ENCODE results near the gene POC1A. TPM values are rescaled to one million over a fixed set of nuclear protein-coding genes. Genes with fewer than 3 reads are reported as not detected.
A peak's percentile ranks its signal among the peaks of the same experiment; 100 is the strongest.

The POC1A gene
- total RNA-seq, 1 donor from 2014 or later, result 4.7 TPM

DNA sequence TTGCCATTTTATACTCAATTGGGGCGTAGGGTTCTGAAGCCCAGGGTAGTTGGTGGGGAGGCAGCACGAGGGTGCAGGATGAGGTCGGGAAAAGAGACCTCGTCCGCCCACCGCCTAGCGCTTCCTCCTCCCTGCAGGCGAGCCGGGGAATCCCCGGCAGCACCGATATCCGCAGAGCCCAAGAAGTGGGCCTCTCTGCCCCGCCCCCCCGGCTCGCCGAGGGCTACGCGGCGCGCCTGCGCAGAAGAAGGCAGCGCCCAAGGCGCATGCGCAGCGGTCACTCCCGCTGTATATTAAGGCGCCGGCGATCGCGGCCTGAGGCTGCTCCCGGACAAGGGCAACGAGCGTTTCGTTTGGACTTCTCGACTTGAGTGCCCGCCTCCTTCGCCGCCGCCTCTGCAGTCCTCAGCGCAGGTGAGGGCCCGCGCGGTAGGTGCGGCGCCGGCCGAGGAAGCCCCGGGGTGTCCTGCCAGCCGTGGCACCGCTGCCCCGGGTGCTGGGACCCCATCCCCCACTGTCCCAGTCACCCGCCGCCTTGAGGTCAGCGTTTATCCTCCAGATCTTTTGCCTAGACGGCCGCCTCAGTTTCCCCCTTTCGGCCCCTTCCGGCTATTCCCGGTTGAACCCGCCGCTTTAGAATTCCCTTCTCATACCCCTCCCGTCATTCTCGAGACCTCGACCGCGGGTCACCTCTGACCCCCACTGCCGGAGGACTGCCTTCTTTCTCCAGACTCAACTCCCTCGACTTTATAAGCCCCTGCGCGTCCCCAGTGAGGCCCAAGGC is 43.8 kb upstream of the POC1A start, which contains the start of gene ALAS1:
TSS of gene ALAS1 (plus strand) at position 319 of the 784 bp plus-strand sequence. CDS start 1,082 bp downstream, outside the sequence.
- TF ChIP-seq, protein P1, sequence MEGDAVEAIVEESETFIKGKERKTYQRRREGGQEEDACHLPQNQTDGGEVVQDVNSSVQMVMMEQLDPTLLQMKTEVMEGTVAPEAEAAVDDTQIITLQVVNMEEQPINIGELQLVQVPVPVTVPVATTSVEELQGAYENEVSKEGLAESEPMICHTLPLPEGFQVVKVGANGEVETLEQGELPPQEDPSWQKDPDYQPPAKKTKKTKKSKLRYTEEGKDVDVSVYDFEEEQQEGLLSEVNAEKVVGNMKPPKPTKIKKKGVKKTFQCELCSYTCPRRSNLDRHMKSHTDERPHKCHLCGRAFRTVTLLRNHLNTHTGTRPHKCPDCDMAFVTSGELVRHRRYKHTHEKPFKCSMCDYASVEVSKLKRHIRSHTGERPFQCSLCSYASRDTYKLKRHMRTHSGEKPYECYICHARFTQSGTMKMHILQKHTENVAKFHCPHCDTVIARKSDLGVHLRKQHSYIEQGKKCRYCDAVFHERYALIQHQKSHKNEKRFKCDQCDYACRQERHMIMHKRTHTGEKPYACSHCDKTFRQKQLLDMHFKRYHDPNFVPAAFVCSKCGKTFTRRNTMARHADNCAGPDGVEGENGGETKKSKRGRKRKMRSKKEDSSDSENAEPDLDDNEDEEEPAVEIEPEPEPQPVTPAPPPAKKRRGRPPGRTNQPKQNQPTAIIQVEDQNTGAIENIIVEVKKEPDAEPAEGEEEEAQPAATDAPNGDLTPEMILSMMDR (IDR thresholded peaks at IDR 0.05; ENCODE audit: insufficient read depth, low read length, poor library complexity, severe bottlenecking), result no peak
- DNase-seq (ENCODE audit: low read depth), result peak; percentile 51
- Histone ChIP-seq H3K4me3 (ENCODE audit: low read depth, low read length) (peak within 1 kb of the TSS; percentile 68), H3K27me3 (ENCODE audit: control insufficient read depth, insufficient read depth, low read length) (no peaks in the 10 kb centered on the region), H3K36me3 (ENCODE audit: control insufficient read depth, insufficient read depth, low read length) (peaks cover 3% of the 10 kb centered on the region)

DNA sequence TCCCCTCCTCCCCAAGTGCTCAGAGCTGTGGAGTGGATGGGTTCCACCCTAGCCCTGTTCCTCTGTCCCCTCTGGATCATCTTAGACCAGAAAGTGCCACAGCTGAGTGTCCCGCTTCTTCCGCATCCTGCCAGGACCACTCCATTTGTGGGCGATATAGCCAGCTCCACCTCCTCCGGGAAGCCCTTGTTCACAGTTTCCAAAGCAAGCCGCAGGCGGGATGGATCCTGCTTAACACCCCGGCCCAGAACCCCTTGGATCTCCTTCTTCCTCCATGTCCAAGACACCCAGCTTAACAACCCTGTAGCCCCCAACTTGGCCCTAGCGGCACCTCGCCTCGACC is 43.2 kb upstream of the POC1A start:
- no peak for DNase-seq (ENCODE audit: low read depth)
- TF ChIP-seq, protein P1 (IDR thresholded peaks at IDR 0.05; ENCODE audit: insufficient read depth, low read length, poor library complexity, severe bottlenecking), result no peak
- Histone ChIP-seq H3K4me3 (ENCODE audit: low read depth, low read length) (peak overlapping the region; percentile 68), H3K36me3 (ENCODE audit: control insufficient read depth, insufficient read depth, low read length) (peaks cover 2% of the 10 kb centered on the region), H3K27me3 (ENCODE audit: control insufficient read depth, insufficient read depth, low read length) (no peaks in the 10 kb centered on the region)

DNA sequence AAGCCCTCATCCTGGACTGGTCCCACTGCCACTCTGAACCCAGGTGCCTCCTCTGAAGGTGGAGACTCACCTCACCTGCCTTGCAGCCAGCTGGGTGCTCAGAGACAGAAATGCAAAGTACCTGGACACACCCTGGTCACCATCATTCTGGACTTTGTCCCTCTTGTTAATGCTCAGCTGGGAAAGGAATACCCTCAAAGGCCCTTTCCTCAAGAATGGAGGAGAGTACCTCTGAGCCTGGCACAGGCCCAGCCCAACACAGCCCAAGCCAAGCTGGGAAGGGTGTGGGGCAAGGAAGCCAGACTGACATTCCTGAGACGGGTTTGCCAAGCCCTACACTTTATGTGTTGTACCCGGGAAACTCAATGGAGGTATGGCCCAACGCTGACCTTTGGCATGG is 42.8 kb upstream of the POC1A start:
- DNase-seq (ENCODE audit: low read depth), result no peak
- no peaks in the 10 kb centered on the region for H3K36me3 ChIP-seq (ENCODE audit: control insufficient read depth, insufficient read depth, low read length)
- no peaks in the 10 kb centered on the region for H3K27me3 ChIP-seq (ENCODE audit: control insufficient read depth, insufficient read depth, low read length)
- H3K4me3 ChIP-seq (ENCODE audit: low read depth, low read length), result no peak overlapping the region
- TF ChIP-seq, protein P1 (IDR thresholded peaks at IDR 0.05; ENCODE audit: insufficient read depth, low read length, poor library complexity, severe bottlenecking), result no peak

DNA sequence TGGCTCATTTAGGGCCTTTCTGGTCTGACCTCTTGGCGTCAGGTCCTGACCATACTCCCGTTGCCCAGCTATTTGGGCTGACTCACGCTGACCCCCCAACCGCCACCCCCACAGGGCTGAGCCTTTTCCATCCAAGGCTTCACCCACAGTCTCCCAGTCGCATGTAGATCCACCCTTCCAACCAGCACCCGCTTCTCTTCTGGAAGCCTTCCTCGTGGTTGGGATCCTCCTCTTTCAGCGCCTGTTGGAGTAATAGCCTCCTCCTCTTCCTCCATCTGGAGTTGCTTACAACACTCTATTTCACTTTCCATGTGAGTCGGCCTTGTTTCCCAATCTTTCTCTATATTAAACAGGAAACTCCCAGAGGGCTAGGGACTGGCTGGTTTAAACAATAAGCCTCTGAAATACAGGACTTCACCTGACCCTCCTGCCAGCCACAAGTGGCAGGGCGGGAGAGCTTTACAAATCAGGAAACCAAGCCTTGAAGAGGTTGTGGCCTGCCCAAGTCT is 41.7 kb upstream of the POC1A start:
- TF ChIP-seq, protein P1 (IDR thresholded peaks at IDR 0.05; ENCODE audit: insufficient read depth, low read length, poor library complexity, severe bottlenecking), result no peak
- Histone ChIP-seq H3K4me3 (ENCODE audit: low read depth, low read length) (no peak overlapping the region), H3K27me3 (ENCODE audit: control insufficient read depth, insufficient read depth, low read length) (no peaks in the 10 kb centered on the region), H3K36me3 (ENCODE audit: control insufficient read depth, insufficient read depth, low read length) (no peaks in the 10 kb centered on the region)
- no peak for DNase-seq (ENCODE audit: low read depth)

DNA sequence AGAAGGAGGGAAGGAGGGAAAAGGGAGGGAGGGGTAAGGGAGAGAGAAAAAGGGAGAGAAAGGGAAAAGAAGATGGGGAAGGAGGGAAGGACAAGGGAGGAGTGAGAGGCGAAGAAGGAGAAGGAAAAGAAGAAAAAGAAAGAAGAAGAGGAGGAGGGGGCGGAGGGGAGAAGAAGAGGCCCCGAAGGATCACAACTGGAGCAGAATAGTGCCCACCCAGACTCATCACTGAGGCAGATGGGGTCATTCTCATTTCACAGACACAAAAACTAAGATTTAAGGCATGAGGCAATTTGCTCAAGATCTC is 41.0 kb upstream of the POC1A start:
- H3K27me3 ChIP-seq (ENCODE audit: control insufficient read depth, insufficient read depth, low read length), result no peaks in the 10 kb centered on the region
- no peaks in the 10 kb centered on the region for H3K36me3 ChIP-seq (ENCODE audit: control insufficient read depth, insufficient read depth, low read length)
- TF ChIP-seq, protein P1 (IDR thresholded peaks at IDR 0.05; ENCODE audit: insufficient read depth, low read length, poor library complexity, severe bottlenecking), result no peak
- no peak overlapping the region for H3K4me3 ChIP-seq (ENCODE audit: low read depth, low read length)
- DNase-seq (ENCODE audit: low read depth), result no peak
